Panc1 (cell line): Measurements from ENCODE around the gene ARHGEF17. TPM values are rescaled to one million over a fixed set of nuclear protein-coding genes. Genes with fewer than 3 reads are reported as not detected.
A peak's percentile ranks its signal among the peaks of the same experiment; 100 is the strongest.

Source experiments
- ATAC-seq: fragments of 200-7000 bp; cut with Tn5 transposase; 2 replicates; pipeline ENCODE4 v1.9.1; 2020; ENCODE audit warnings: mild to moderate bottlenecking, moderate library complexity
- BruUV-seq: library from RNA; stranded (reverse); fragments of 400-500 nt; replicated peaks from 2 replicates; lab custom pipeline; 2021; lab: Mats Ljungman, UMichigan
- CTCF ChIA-PET: fragments of 300-600 bp; sonication (Branson Sonifier 250); formaldehyde crosslinking; loops from one replicate; lab custom pipeline; 2022; ENCODE audit warnings: antibody characterized with exemption; lab: Charles Lee
- POLR2A ChIA-PET: fragments of 300-600 bp; sonication (Branson Sonifier 250); formaldehyde crosslinking; loops from one replicate; lab custom pipeline; 2022; ENCODE audit warnings: antibody characterized with exemption; lab: Charles Lee
- DNase-seq: peaks from one replicate; pipeline ENCODE4 v3.0.0-alpha.2; 2010; ENCODE audit warnings: low read depth, low spot score
- H3K27ac ChIP-seq: 2 replicates; pipeline ENCODE4 v1.5.1; 2011; ENCODE audit warnings: mild to moderate bottlenecking, low read length, inconsistent platforms
- H3K27me3 ChIP-seq: fragments of 200-500 bp; sonication (Bioruptor generic); 2 replicates; pipeline ENCODE4 v1.6.0; 2014; ENCODE audit warnings: low read length, inconsistent platforms; ENCODE audit not compliant: control insufficient read depth, insufficient read depth
- H3K36me3 ChIP-seq: fragments of 200-500 bp; sonication (Bioruptor generic); 2 replicates; pipeline ENCODE4 v1.5.1; 2014; ENCODE audit warnings: inconsistent platforms, mild to moderate bottlenecking, low read length, moderate library complexity; ENCODE audit not compliant: control insufficient read depth, insufficient read depth
- H3K4me1 ChIP-seq: 2 replicates; pipeline ENCODE4 v1.5.1; 2011; ENCODE audit warnings: inconsistent platforms, mild to moderate bottlenecking, low read length, moderate library complexity; ENCODE audit not compliant: control insufficient read depth, insufficient read depth
- H3K4me3 ChIP-seq, 2 experiments: 2 replicates each; pipeline ENCODE4 v1.5.1; 2011 to 2012; ENCODE audit warnings: low read depth in 2 of 2, low read length in 2 of 2, mild to moderate bottlenecking in 2 of 2, inconsistent platforms in 1 of 2, moderate library complexity in 1 of 2
- H3K9me3 ChIP-seq: fragments of 200-500 bp; sonication (Bioruptor generic); 2 replicates; pipeline ENCODE4 v1.5.1; 2014; ENCODE audit warnings: low read depth, mild to moderate bottlenecking, inconsistent platforms, low read length, moderate library complexity; ENCODE audit not compliant: control insufficient read depth, insufficient read depth
- POLR2AphosphoS5 ChIP-seq: IDR thresholded peaks from 2 replicates; pipeline ENCODE4 v1.6.1; 2012; ENCODE audit warnings: mild to moderate bottlenecking, low read depth, low read length, moderate library complexity
- REST ChIP-seq, 2 experiments: IDR thresholded peaks; 2 replicates each; pipeline ENCODE4 v1.6.1; 2011 to 2012; ENCODE audit warnings: low read depth in 2 of 2, control low read depth in 1 of 2, low read length in 1 of 2, mild to moderate bottlenecking in 1 of 2, moderate library complexity in 1 of 2; ENCODE audit not compliant: insufficient read depth in 1 of 2
- SIN3A ChIP-seq: IDR thresholded peaks from 2 replicates; pipeline ENCODE4 v1.6.1; 2012; ENCODE audit warnings: low read depth, mild to moderate bottlenecking, low read length, moderate library complexity, borderline replicate concordance; ENCODE audit not compliant: insufficient read depth
- TCF7L2 ChIP-seq: IDR thresholded peaks from 2 replicates; pipeline ENCODE4 v1.6.1; 2011; ENCODE audit warnings: mild to moderate bottlenecking, low read depth, low read length, inconsistent platforms
- in situ Hi-C: cut with HindIII; loops from 2 replicates; pipeline ENCODE4 v1.10.0; 2016; ENCODE audit warnings: low sequenced_read_pairs, low pct_unique_long_range_greater_than_20kb
- intact Hi-C: fragments of 100-400 bp; cut with micrococcal nuclease; formaldehyde crosslinking; loops from one replicate; pipeline ENCODE4 v1.10.0; 2022; ENCODE audit not compliant: unreplicated experiment
- total RNA-seq: library from RNA; stranded (reverse); gene quantifications from one replicate; pipeline ENCODE4 v1.2.1, GENCODE V29; 2021; ENCODE audit not compliant: unreplicated experiment
- TF ChIP-seq, protein P1 (sequence below): fragments of 450-650 bp; IDR thresholded peaks from 2 replicates; pipeline ENCODE4 v1.5.1; 2017; ENCODE audit warnings: mild to moderate bottlenecking

Gene ARHGEF17
- total RNA-seq, 1 experiment from 2014 or later, result 43.2 TPM

- ATAC-seq (peak; percentile 62; the same call in 1 of the 2 replicates), DNase-seq (no peak)
- Histone ChIP-seq H3K9me3 (no peaks in the 10 kb centered on the region), H3K36me3 (no peaks in the 10 kb centered on the region), H3K27me3 (no peaks in the 10 kb centered on the region), H3K27ac (no peak overlapping the region), H3K4me3 (no peak overlapping the region), H3K4me1 (no peaks in the 10 kb centered on the region)
- no peak for TF ChIP-seq REST (IDR thresholded peaks at IDR 0.05; ENCODE audit: insufficient read depth in 1 of 2, low read depth in 2 of 2, low read length in 1 of 2)
- TF ChIP-seq TCF7L2, result no peak
- no peak for TF ChIP-seq POLR2AphosphoS5
- intact Hi-C loops, result no loop called here
- POLR2A ChIA-PET, result no interaction called here
- in situ Hi-C loops, result no loop called here
- BruUV-seq, result no TSS peak
- CTCF ChIA-PET, result interaction anchor here (1.0 to 1.5 kb wide), 2 partner anchors 10 to 31 kb away, joined by 4 to 5 read pairs; no protein-coding TSS in a partner anchor
These were observed 54.1 kb downstream of the ARHGEF17 start for GRCh38 chr11:73361953-73362776.

DNA sequence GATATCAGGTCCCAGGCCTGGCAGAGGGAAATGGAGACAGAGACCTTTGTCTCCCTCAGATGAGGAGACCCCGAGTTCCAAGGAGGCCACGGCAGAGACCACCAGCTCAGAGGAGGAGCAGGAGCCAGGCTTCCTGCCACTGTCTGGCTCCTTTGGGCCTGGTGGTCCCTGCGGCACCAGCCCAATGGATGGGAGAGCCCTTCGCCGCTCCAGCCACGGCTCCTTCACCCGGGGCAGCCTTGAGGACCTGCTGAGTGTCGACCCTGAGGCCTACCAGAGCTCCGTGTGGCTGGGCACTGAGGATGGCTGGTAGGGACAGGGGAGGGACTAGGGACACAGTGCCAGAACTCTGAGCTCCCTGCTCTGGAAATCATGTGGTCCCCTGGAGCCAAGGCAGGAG is 55.1 kb downstream of the ARHGEF17 start:
- no peak for TF ChIP-seq REST (IDR thresholded peaks at IDR 0.05; ENCODE audit: insufficient read depth in 1 of 2, low read depth in 2 of 2, low read length in 1 of 2)
- TF ChIP-seq, protein P1, sequence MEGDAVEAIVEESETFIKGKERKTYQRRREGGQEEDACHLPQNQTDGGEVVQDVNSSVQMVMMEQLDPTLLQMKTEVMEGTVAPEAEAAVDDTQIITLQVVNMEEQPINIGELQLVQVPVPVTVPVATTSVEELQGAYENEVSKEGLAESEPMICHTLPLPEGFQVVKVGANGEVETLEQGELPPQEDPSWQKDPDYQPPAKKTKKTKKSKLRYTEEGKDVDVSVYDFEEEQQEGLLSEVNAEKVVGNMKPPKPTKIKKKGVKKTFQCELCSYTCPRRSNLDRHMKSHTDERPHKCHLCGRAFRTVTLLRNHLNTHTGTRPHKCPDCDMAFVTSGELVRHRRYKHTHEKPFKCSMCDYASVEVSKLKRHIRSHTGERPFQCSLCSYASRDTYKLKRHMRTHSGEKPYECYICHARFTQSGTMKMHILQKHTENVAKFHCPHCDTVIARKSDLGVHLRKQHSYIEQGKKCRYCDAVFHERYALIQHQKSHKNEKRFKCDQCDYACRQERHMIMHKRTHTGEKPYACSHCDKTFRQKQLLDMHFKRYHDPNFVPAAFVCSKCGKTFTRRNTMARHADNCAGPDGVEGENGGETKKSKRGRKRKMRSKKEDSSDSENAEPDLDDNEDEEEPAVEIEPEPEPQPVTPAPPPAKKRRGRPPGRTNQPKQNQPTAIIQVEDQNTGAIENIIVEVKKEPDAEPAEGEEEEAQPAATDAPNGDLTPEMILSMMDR, result no peak
- TF ChIP-seq SIN3A, result no peak
- TF ChIP-seq POLR2AphosphoS5, result no peak
- no peak for TF ChIP-seq TCF7L2
- ATAC-seq (no peak), DNase-seq (no peak)
- intact Hi-C loops, result no loop called here
- Histone ChIP-seq H3K4me3 (no peak overlapping the region), H3K27me3 (no peaks in the 10 kb centered on the region), H3K36me3 (no peaks in the 10 kb centered on the region), H3K4me1 (no peaks in the 10 kb centered on the region), H3K9me3 (no peaks in the 10 kb centered on the region), H3K27ac (no peak overlapping the region)
- in situ Hi-C loops, result no loop called here
- CTCF ChIA-PET, result interaction anchor here (1.0 to 1.5 kb wide), 3 partner anchors 9 to 30 kb away, joined by 3 to 5 read pairs (median 4); no protein-coding TSS in a partner anchor
- POLR2A ChIA-PET, result no interaction called here
- BruUV-seq, result no TSS peak
